GM18520 (cell line): ENCODE data around the gene RHEBL1.

Experiments used
- ATAC-seq: cut with Tn5 transposase; IDR thresholded peaks from one replicate; pipeline ENCODE4 v1.9.1; 2021; ENCODE audit not compliant: unreplicated experiment

Gene RHEBL1

GRCh38 chr12:49069507-49070346, at the start of gene RHEBL1:
TSS of gene RHEBL1 (minus strand) at chr12:49069979. CDS start at chr12:49069785, 194 bp downstream.
- peak; percentile 96 for ATAC-seq

GRCh38 chr12:49111206-49111605, 41.4 kb upstream of the RHEBL1 start:
- ATAC-seq: no peak

GRCh38 chr12:49110464-49111155, 40.8 kb upstream of the RHEBL1 start, which contains the start of gene LMBR1L:
TSS of gene LMBR1L (minus strand) at chr12:49110847. CDS start at chr12:49110555, 292 bp downstream.
- ATAC-seq: peak; percentile 99

GRCh38 chr12:49109641-49110463, 40.1 kb upstream of the RHEBL1 start:
- no peak for ATAC-seq

- ATAC-seq: no peak
These were observed 39.2 kb upstream of the RHEBL1 start for GRCh38 chr12:49108958-49109404.

GRCh38 chr12:49105504-49106084, 35.8 kb upstream of the RHEBL1 start:
- ATAC-seq: no peak

- no peak for ATAC-seq
These were observed 35.0 kb upstream of the RHEBL1 start for GRCh38 chr12:49104822-49105221.

GRCh38 chr12:49100380-49100779, 30.6 kb upstream of the RHEBL1 start:
- no peak for ATAC-seq

- no peak for ATAC-seq
These were observed 28.9 kb upstream of the RHEBL1 start for GRCh38 chr12:49098703-49099102.

- ATAC-seq: no peak
These were observed 28.3 kb upstream of the RHEBL1 start for GRCh38 chr12:49098035-49098451.

- no peak for ATAC-seq
These were observed 27.6 kb upstream of the RHEBL1 start for GRCh38 chr12:49097381-49097780.

- ATAC-seq: no peak
These were observed 25.2 kb upstream of the RHEBL1 start for GRCh38 chr12:49094975-49095365.

- ATAC-seq: no peak
These were observed 24.6 kb upstream of the RHEBL1 start, which contains the start of gene DHH for GRCh38 chr12:49094160-49094974. TSS of gene DHH (minus strand) at chr12:49094801. CDS start at chr12:49094512, 289 bp downstream.

GRCh38 chr12:49093792-49094159, 24.0 kb upstream of the RHEBL1 start:
- ATAC-seq: no peak

GRCh38 chr12:49092816-49093406, 23.1 kb upstream of the RHEBL1 start:
- ATAC-seq: no peak

- no peak for ATAC-seq
These were observed 22.5 kb upstream of the RHEBL1 start for GRCh38 chr12:49092086-49092815.

- ATAC-seq: no peak
These were observed 22.0 kb upstream of the RHEBL1 start for GRCh38 chr12:49091836-49092085.

- no peak for ATAC-seq
These were observed 21.5 kb upstream of the RHEBL1 start for GRCh38 chr12:49091056-49091835.
